CD4-positive, alpha-beta T cell (primary cell): ENCODE measurements around the gene WNT9A. TPM values are rescaled to one million over a fixed set of nuclear protein-coding genes. Genes with fewer than 3 reads are reported as not detected.
"Not testable (repeated sequence)": the region's sequence is repeated elsewhere in the genome, so short reads cannot be mapped to it uniquely, and the experiment has no call there.

Source experiments
- ATAC-seq: fragments of 200-7000 bp; cut with Tn5 transposase; one replicate; pipeline ENCODE4 v1.10.0; 2022; ENCODE audit warnings: mild to moderate bottlenecking; ENCODE audit not compliant: poor library complexity
- CTCF ChIA-PET: fragments of 350-600 bp; sonication (Branson Sonifier 250); formaldehyde crosslinking; loops from one replicate; lab custom pipeline; 2021; ENCODE audit warnings: antibody characterized with exemption, inconsistent platforms; lab: Charles Lee
- POLR2A ChIA-PET: fragments of 350-600 bp; sonication (Branson Sonifier 250); formaldehyde crosslinking; loops from one replicate; lab custom pipeline; 2021; ENCODE audit warnings: antibody characterized with exemption, inconsistent platforms; lab: Charles Lee
- DNase-seq, 14 experiments: peaks; one replicate each; pipeline ENCODE4 v3.0.0-alpha.2; 2013 to 2020; ENCODE audit warnings: mixed read lengths in 2 of 14
- H3K27ac ChIP-seq, 2 donors: one replicate each; pipeline versions ENCODE4 v1.5.1 to v1.7.0; 2013; ENCODE audit warnings: low read length in 2 of 2, low read depth in 1 of 2, mild to moderate bottlenecking in 1 of 2
- H3K27me3 ChIP-seq, 2 experiments: 1 replicate in 1 of 2; 2 replicates in 1 of 2; pipeline versions ENCODE4 v1.6.1 to v1.7.0; 2013; ENCODE audit warnings: low read length in 2 of 2, control low read depth in 1 of 2, mild to moderate bottlenecking in 1 of 2, moderate library complexity in 1 of 2; ENCODE audit not compliant: insufficient read depth in 2 of 2, control insufficient read depth in 1 of 2
- H3K36me3 ChIP-seq: one replicate; pipeline ENCODE4 v1.6.1; 2013; ENCODE audit warnings: low read length, control low read depth; ENCODE audit not compliant: insufficient read depth
- H3K4me1 ChIP-seq: one replicate; pipeline ENCODE4 v1.6.1; 2013; ENCODE audit warnings: low read length, control low read depth; ENCODE audit not compliant: insufficient read depth
- H3K4me3 ChIP-seq: one replicate; pipeline ENCODE4 v1.5.1; 2013; ENCODE audit warnings: mild to moderate bottlenecking, low read length, moderate library complexity
- H3K9me3 ChIP-seq, 2 experiments: 1 replicate in 1 of 2; 2 replicates in 1 of 2; pipeline versions ENCODE4 v1.6.1 to v1.7.0; 2013; ENCODE audit warnings: low read length in 2 of 2, mild to moderate bottlenecking in 2 of 2, control low read depth in 1 of 2, moderate library complexity in 1 of 2; ENCODE audit not compliant: control insufficient read depth in 1 of 2, insufficient read depth in 1 of 2
- H3K27ac Mint-ChIP-seq: one replicate; pipeline ENCODE4 v1.8.0; 2020; ENCODE audit warnings: mixed read lengths
- H3K27me3 Mint-ChIP-seq: one replicate; pipeline ENCODE4 v1.8.0; 2021; ENCODE audit warnings: mixed read lengths
- H3K36me3 Mint-ChIP-seq: one replicate; pipeline ENCODE4 v1.8.0; 2021; ENCODE audit warnings: low read depth, mixed read lengths
- H3K4me1 Mint-ChIP-seq: one replicate; pipeline ENCODE4 v1.8.0; 2021; ENCODE audit warnings: low read depth, mixed read lengths
- H3K4me3 Mint-ChIP-seq: one replicate; pipeline ENCODE4 v1.8.0; 2020; ENCODE audit warnings: mild to moderate bottlenecking, mixed read lengths
- H3K9me3 Mint-ChIP-seq: one replicate; pipeline ENCODE4 v1.8.0; 2020; ENCODE audit warnings: mixed read lengths
- intact Hi-C, 2 experiments: fragments of 100-400 bp; cut with DNase I in 1 of 2; cut with micrococcal nuclease in 1 of 2; formaldehyde crosslinking; loops; one replicate each; pipeline versions ENCODE4 v1.15.1 to v1.9.0; 2023 to 2025; cut with DNase I, micrococcal nuclease
- total RNA-seq, 174 experiments: library from RNA in 2 of 174; stranded (reverse) in 2 of 174; gene quantifications; one replicate each; pipeline ENCODE4 v1.2.3 and lab custom pipeline; 2021 to 2026
- TF ChIP-seq, protein P1 (sequence below): fragments of 200-600 bp; IDR thresholded peaks from one replicate; pipeline ENCODE4 v1.8.0; 2022; ENCODE audit warnings: antibody characterized with exemption, mild to moderate bottlenecking

WNT9A gene
- total RNA-seq, 2 experiments from 2014 or later, result not detected

DNA sequence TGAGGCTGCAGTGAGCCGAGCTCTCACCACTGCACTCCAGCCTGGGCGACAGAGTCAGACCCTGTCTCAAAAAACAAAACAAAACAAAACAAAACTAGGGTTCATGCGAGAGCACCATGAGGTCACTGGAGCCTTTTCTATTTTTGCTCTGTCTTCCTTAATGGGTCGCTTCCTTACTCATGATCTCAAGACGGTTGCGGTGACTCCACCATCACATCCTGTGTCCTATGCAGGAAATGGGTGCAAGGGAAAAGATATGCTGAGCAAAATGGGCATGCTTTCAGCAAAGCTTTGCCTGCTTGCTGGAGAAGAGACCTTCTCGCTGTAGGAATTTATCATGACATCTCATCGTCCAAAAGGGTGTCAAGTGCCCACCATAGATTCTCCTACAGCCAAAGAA lies 36.4 kb downstream of the WNT9A start:
- no peaks in the 10 kb centered on the region for H3K27me3 Mint-ChIP-seq
- no peak for ATAC-seq
- H3K4me1 ChIP-seq, result no peaks in the 10 kb centered on the region
- H3K9me3 Mint-ChIP-seq, result no peaks in the 10 kb centered on the region
- no peaks in the 10 kb centered on the region for H3K36me3 ChIP-seq
- TF ChIP-seq, protein P1, sequence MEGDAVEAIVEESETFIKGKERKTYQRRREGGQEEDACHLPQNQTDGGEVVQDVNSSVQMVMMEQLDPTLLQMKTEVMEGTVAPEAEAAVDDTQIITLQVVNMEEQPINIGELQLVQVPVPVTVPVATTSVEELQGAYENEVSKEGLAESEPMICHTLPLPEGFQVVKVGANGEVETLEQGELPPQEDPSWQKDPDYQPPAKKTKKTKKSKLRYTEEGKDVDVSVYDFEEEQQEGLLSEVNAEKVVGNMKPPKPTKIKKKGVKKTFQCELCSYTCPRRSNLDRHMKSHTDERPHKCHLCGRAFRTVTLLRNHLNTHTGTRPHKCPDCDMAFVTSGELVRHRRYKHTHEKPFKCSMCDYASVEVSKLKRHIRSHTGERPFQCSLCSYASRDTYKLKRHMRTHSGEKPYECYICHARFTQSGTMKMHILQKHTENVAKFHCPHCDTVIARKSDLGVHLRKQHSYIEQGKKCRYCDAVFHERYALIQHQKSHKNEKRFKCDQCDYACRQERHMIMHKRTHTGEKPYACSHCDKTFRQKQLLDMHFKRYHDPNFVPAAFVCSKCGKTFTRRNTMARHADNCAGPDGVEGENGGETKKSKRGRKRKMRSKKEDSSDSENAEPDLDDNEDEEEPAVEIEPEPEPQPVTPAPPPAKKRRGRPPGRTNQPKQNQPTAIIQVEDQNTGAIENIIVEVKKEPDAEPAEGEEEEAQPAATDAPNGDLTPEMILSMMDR, result no peak
- H3K9me3 ChIP-seq, result peaks cover 0 to 6% of the 10 kb centered on the region in 2 experiments
- no peak overlapping the region for H3K27ac ChIP-seq
- no peaks in the 10 kb centered on the region for H3K36me3 Mint-ChIP-seq
- intact Hi-C loops, result loop anchor here in 1 of 2 experiments (5.0 kb wide), 1 partner anchor 54 kb away; no protein-coding TSS in a partner anchor
- CTCF ChIA-PET, result no interaction called here
- H3K4me3 Mint-ChIP-seq, result no peak overlapping the region
- H3K4me3 ChIP-seq, result no peak overlapping the region
- DNase-seq, result no peak
- POLR2A ChIA-PET, result no interaction called here
- H3K27me3 ChIP-seq, result no peaks in the 10 kb centered on the region
- peaks cover 13% of the 10 kb centered on the region for H3K4me1 Mint-ChIP-seq
- no peak overlapping the region for H3K27ac Mint-ChIP-seq

DNA sequence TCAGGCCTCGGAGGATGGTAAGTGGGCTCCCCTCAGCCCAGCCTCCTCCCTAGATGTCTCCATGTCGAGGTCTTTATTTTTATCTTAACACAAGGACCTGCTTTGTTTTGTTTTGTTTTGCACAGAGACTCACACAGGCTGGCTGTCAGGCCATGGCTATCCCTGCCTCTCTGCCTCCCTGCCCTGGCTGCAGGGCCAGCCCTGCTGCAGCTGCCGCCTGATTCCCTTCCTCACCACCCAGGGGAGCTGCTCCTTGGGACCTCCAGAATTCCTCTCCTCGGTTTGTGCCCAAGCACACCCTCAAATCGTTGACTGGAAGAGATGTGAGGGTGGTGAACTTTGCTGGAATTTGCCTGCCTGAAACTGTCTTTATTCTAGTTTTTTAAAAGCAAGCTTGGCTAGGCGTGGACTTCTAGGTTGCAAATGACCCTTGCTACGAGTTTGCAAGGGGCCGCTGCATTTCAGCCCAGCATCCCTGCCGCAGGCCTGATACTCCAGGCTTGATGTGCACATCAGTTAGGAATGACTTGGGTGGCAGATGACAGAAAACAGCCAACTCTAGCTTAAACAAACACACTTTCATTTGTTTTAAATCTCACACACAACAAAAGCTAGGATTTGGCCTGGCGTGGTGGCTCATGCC lies 37.1 kb downstream of the WNT9A start:
- no peak for ATAC-seq
- H3K27ac ChIP-seq, result no peak overlapping the region
- Mint-ChIP-seq H3K9me3 (no peaks in the 10 kb centered on the region), H3K27me3 (no peaks in the 10 kb centered on the region), H3K36me3 (no peaks in the 10 kb centered on the region), H3K27ac (no peak overlapping the region), H3K4me3 (no peak overlapping the region), H3K4me1 (peaks cover 13% of the 10 kb centered on the region)
- H3K36me3 ChIP-seq, result no peaks in the 10 kb centered on the region
- TF ChIP-seq, protein P1, result no peak
- intact Hi-C loops, result loop anchor here in 1 of 2 experiments (5.0 kb wide), 1 partner anchor 53 kb away; no protein-coding TSS in a partner anchor
- H3K4me3 ChIP-seq, result no peak overlapping the region
- ChIA-PET CTCF (no interaction called here), POLR2A (no interaction called here)
- no peak for DNase-seq
- H3K4me1 ChIP-seq, result no peaks in the 10 kb centered on the region
- H3K9me3 ChIP-seq, result peaks cover 0 to 6% of the 10 kb centered on the region in 2 experiments
- H3K27me3 ChIP-seq, result no peaks in the 10 kb centered on the region

DNA sequence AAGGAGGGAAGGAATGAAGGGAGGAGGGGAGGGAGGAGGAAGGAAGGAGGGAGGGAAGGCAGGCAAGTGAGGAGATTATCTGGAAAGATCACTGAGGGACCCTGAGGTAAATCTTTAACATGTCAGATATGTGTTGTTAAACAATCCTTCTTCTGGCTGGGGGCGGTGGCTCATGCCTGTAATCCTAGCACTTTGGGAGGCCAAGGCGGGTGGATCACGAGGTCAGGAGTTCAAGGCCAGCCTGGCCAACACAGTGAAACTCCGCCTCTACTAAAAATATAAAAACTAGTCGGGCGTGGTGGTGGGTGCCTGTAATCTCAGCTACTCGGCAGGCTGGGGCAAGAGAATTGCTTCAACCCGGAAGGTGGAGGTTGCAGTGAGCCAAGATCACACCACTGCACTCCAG lies 37.8 kb downstream of the WNT9A start:
- H3K4me3 Mint-ChIP-seq, H3K9me3 ChIP-seq, H3K36me3 Mint-ChIP-seq, POLR2A ChIA-PET, H3K36me3 ChIP-seq, DNase-seq, H3K4me1 ChIP-seq, H3K27me3 ChIP-seq, CTCF ChIA-PET, H3K4me3 ChIP-seq, H3K27ac Mint-ChIP-seq, H3K27ac ChIP-seq, H3K27me3 Mint-ChIP-seq, ATAC-seq, H3K9me3 Mint-ChIP-seq: not testable (repeated sequence)
- intact Hi-C loops, result loop anchor here in 1 of 2 experiments (5.0 kb wide), 1 partner anchor 53 kb away; no protein-coding TSS in a partner anchor
- peaks cover 13% of the 10 kb centered on the region for H3K4me1 Mint-ChIP-seq

GRCh38 chr1:227909188-227909587 lies 38.5 kb downstream of the WNT9A start:
- no peaks in the 10 kb centered on the region for H3K27me3 ChIP-seq
- peaks cover 0 to 6% of the 10 kb centered on the region in 2 experiments for H3K9me3 ChIP-seq
- ChIA-PET POLR2A (no interaction called here), CTCF (no interaction called here)
- H3K4me1 Mint-ChIP-seq, result peaks cover 13% of the 10 kb centered on the region
- no peak for ATAC-seq
- H3K4me3 ChIP-seq, result no peak overlapping the region
- H3K4me3 Mint-ChIP-seq, result no peak overlapping the region
- H3K36me3 ChIP-seq, result no peaks in the 10 kb centered on the region
- DNase-seq, result no peak
- no peak overlapping the region for H3K27ac Mint-ChIP-seq
- H3K27ac ChIP-seq, result no peak overlapping the region
- no peaks in the 10 kb centered on the region for H3K27me3 Mint-ChIP-seq
- no peaks in the 10 kb centered on the region for H3K4me1 ChIP-seq
- TF ChIP-seq, protein P1, result no peak
- H3K9me3 Mint-ChIP-seq, result no peaks in the 10 kb centered on the region
- intact Hi-C loops, result no loop called here
- no peaks in the 10 kb centered on the region for H3K36me3 Mint-ChIP-seq
